Keratinocyte (primary cell): ENCODE measurements around the gene KLHL35. TPM values are rescaled to one million over a fixed set of nuclear protein-coding genes. Genes with fewer than 3 reads are reported as not detected.

Experiments
- DNase-seq: peaks from one replicate; pipeline ENCODE4 v3.0.0-alpha.2; 2011; ENCODE audit warnings: low read depth, missing footprints, low spot score
- FAIRE-seq: peaks from 2 replicates; lab custom pipeline; 2011; peaks lifted over from hg19 to GRCh38; lab: Jason Lieb, UNC
- H2AFZ ChIP-seq: 2 replicates; pipeline ENCODE4 v1.6.0; 2012; ENCODE audit warnings: low read length, control low read depth, inconsistent platforms; ENCODE audit not compliant: control insufficient read depth
- H3K27ac ChIP-seq: 2 replicates; pipeline ENCODE4 v1.5.1; 2011; ENCODE audit warnings: low read length; ENCODE audit not compliant: control insufficient read depth, insufficient read depth
- H3K27me3 ChIP-seq: 3 replicates; pipeline ENCODE4 v1.6.0; 2011; ENCODE audit warnings: low read length; ENCODE audit not compliant: control insufficient read depth, insufficient read depth; ENCODE audit errors: extremely low read depth
- H3K36me3 ChIP-seq, 2 experiments: 2 replicates in 1 of 2; 3 replicates in 1 of 2; pipeline ENCODE4 v1.5.1; 2011; ENCODE audit warnings: low read length in 2 of 2, mild to moderate bottlenecking in 1 of 2; ENCODE audit not compliant: control insufficient read depth in 2 of 2, insufficient read depth in 2 of 2; ENCODE audit errors: extremely low read depth in 1 of 2
- H3K4me1 ChIP-seq: 3 replicates; pipeline ENCODE4 v1.5.1; 2011; ENCODE audit warnings: low read length; ENCODE audit not compliant: control insufficient read depth, insufficient read depth; ENCODE audit errors: extremely low read depth
- H3K4me2 ChIP-seq: 3 replicates; pipeline ENCODE4 v1.6.0; 2011; ENCODE audit warnings: low read depth, low read length; ENCODE audit not compliant: control insufficient read depth, insufficient read depth; ENCODE audit errors: extremely low read depth
- H3K4me3 ChIP-seq, 3 experiments: fragments of 200-600 bp in 1 of 3; sonication (generic) in 1 of 3; 2 replicates in 2 of 3; 3 replicates in 1 of 3; pipeline ENCODE4 v1.5.1; 2011 to 2016; ENCODE audit warnings: low read length in 3 of 3, mild to moderate bottlenecking in 3 of 3, control low read depth in 2 of 3, inconsistent platforms in 1 of 3, low read depth in 1 of 3, mixed read lengths in 1 of 3, mixed run types in 1 of 3, moderate library complexity in 1 of 3; ENCODE audit not compliant: control insufficient read depth in 2 of 3, insufficient read depth in 2 of 3; ENCODE audit errors: extremely low read depth in 1 of 3
- H3K79me2 ChIP-seq: 2 replicates; pipeline ENCODE4 v1.6.0; 2012; ENCODE audit warnings: low read length; ENCODE audit not compliant: control insufficient read depth, insufficient read depth
- H3K9ac ChIP-seq: 3 replicates; pipeline ENCODE4 v1.6.0; 2011; ENCODE audit warnings: low read length; ENCODE audit not compliant: control insufficient read depth, insufficient read depth; ENCODE audit errors: extremely low read depth
- H3K9me1 ChIP-seq: 3 replicates; pipeline ENCODE4 v1.6.0; 2011; ENCODE audit warnings: low read length; ENCODE audit not compliant: control insufficient read depth, insufficient read depth; ENCODE audit errors: extremely low read depth
- H3K9me3 ChIP-seq: 2 replicates; pipeline ENCODE4 v1.5.1; 2012; ENCODE audit warnings: low read depth, low read length; ENCODE audit not compliant: control insufficient read depth
- H4K20me1 ChIP-seq: 3 replicates; pipeline ENCODE4 v1.6.0; 2011; ENCODE audit warnings: low read length; ENCODE audit not compliant: control insufficient read depth, insufficient read depth; ENCODE audit errors: extremely low read depth
- EZH2 ChIP-seq: IDR thresholded peaks from one replicate; pipeline ENCODE4 v1.6.1; 2012; ENCODE audit warnings: inconsistent platforms, mild to moderate bottlenecking, low read length, moderate library complexity
- dilution Hi-C: fragments of 300-500 bp; cut with MboI; formaldehyde crosslinking; loops from one replicate; pipeline ENCODE4 v1.7.0; 2020; ENCODE audit warnings: low sequenced_read_pairs; ENCODE audit not compliant: extremely low pct_ligation_motif_present
- polyA plus RNA-seq, 5 experiments: library from polyadenylated mRNA; depleted of rRNA in 3 of 5; stranded (reverse) in 3 of 5; stranded (forward) in 1 of 5; unstranded in 1 of 5; fragments of >200 nt; gene quantifications; 1 replicate in 1 of 5; 2 replicates in 3 of 5; 3 replicates in 1 of 5; pipeline versions ENCODE4 v1.2.1 to v1.2.3, GENCODE V29; 2011 to 2012; ENCODE audit warnings: missing spikeins in 2 of 5, low read depth in 1 of 5, low replicate concordance in 1 of 5
- TF ChIP-seq, protein P1 (sequence below), 3 experiments: IDR thresholded peaks in 1 of 3; conservative IDR thresholded peaks in 1 of 3; optimal IDR thresholded peaks in 1 of 3; 2 replicates in 2 of 3; 3 replicates in 1 of 3; pipeline versions ENCODE3 to v1.5.1; 2011; ENCODE audit warnings: low read length in 3 of 3, mild to moderate bottlenecking in 3 of 3, moderate library complexity in 2 of 3, control low read depth in 1 of 3, inconsistent platforms in 1 of 3; ENCODE audit not compliant: insufficient read depth in 2 of 3; ENCODE audit errors: extremely low read depth in 1 of 3

The KLHL35 gene
- polyA plus RNA-seq, 1 donor (not counting 4 experiments of a cell fraction or from before 2014, with no cell fraction given), result 0.58 TPM

DNA sequence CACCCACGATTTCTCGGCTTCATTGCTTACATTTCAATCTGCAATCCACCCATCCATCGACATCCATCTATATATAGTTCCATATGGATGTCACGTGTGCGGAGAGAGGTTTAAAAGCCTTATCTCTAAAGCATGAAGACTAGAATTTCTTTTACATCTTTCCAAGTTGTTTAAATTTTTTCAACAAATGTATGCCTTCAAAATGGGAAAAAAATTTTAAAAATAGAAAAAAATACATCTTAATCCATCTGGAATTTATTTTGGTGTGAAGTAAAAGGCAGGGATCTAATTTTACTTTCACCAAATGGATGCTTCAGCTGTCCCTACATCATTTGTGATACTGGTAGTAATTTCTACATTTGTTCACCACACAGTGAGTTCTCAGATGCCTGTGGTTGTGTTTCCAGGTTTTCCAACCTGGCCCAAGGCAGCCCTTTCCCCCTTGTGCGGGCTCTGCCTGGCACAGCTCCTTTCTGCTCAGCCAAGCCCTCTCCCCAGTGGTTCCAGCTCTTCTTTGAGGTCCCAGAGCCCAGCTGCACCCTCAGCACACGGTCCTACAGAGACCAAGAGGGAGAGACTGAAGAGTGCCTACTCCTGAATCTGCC is 37.6 kb upstream of the KLHL35 start:
- Histone ChIP-seq H3K4me2 (no peak overlapping the region), H3K79me2 (no peaks in the 10 kb centered on the region), H2AFZ (no peak overlapping the region), H3K4me1 (peaks cover 17% of the 10 kb centered on the region), H3K9me1 (no peaks in the 10 kb centered on the region), H3K9ac (no peak overlapping the region), H3K27ac (no peak overlapping the region), H3K9me3 (no peaks in the 10 kb centered on the region), H3K36me3 (no peaks in the 10 kb centered on the region), H3K27me3 (no peaks in the 10 kb centered on the region), H4K20me1 (no peaks in the 10 kb centered on the region), H3K4me3 (no peak overlapping the region)
- no peak for TF ChIP-seq EZH2
- TF ChIP-seq, protein P1, sequence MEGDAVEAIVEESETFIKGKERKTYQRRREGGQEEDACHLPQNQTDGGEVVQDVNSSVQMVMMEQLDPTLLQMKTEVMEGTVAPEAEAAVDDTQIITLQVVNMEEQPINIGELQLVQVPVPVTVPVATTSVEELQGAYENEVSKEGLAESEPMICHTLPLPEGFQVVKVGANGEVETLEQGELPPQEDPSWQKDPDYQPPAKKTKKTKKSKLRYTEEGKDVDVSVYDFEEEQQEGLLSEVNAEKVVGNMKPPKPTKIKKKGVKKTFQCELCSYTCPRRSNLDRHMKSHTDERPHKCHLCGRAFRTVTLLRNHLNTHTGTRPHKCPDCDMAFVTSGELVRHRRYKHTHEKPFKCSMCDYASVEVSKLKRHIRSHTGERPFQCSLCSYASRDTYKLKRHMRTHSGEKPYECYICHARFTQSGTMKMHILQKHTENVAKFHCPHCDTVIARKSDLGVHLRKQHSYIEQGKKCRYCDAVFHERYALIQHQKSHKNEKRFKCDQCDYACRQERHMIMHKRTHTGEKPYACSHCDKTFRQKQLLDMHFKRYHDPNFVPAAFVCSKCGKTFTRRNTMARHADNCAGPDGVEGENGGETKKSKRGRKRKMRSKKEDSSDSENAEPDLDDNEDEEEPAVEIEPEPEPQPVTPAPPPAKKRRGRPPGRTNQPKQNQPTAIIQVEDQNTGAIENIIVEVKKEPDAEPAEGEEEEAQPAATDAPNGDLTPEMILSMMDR (optimal IDR thresholded peaks at IDR 0.05 in 1 of 3, IDR thresholded peaks at IDR 0.05 in 1 of 3, conservative IDR thresholded peaks at IDR 0.05 in 1 of 3; ENCODE audit: extremely low read depth in 1 of 3, insufficient read depth in 2 of 3, low read length in 3 of 3), result no peak
- dilution Hi-C loops, result no loop called here
- DNase-seq (no peak), FAIRE-seq (no peak)

DNA sequence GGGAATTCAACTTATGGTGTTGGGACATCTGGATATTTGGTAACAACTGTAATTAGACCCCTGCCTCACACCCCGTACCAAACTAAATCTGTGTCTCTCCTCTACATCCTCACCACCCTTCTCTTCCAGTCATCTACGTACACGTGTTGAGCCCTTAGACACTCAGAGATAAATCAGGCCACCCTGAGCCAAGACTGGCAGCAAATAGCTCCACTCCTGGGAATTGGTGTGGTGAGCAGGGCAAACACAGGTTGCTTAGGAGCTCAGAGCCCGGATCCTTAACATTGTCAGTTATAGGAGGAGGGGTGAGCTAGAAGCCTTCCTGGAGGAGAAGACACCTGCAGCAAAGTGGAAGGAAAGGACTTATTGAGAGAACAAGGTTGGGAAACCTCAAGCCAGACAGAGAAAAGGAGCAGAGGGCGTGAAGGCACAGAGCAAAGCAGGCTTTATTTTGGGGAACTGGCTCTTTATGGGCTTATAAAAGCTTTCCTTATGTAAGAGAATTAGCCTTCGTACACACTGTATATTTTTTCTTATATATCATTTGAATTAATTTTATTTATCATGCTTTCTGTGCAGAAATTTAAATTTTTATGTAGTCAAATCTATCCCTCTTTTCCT is 36.9 kb upstream of the KLHL35 start:
- TF ChIP-seq EZH2, result no peak
- TF ChIP-seq, protein P1 (optimal IDR thresholded peaks at IDR 0.05 in 1 of 3, IDR thresholded peaks at IDR 0.05 in 1 of 3, conservative IDR thresholded peaks at IDR 0.05 in 1 of 3; ENCODE audit: extremely low read depth in 1 of 3, insufficient read depth in 2 of 3, low read length in 3 of 3), result no peak
- Histone ChIP-seq H3K27me3 (no peaks in the 10 kb centered on the region), H3K9me3 (no peaks in the 10 kb centered on the region), H4K20me1 (no peaks in the 10 kb centered on the region), H3K4me1 (peaks cover 17% of the 10 kb centered on the region), H3K36me3 (no peaks in the 10 kb centered on the region), H2AFZ (no peak overlapping the region), H3K27ac (no peak overlapping the region), H3K4me3 (no peak overlapping the region), H3K79me2 (no peaks in the 10 kb centered on the region), H3K9me1 (no peaks in the 10 kb centered on the region), H3K4me2 (no peak overlapping the region), H3K9ac (no peak overlapping the region)
- dilution Hi-C loops, result no loop called here
- DNase-seq (no peak), FAIRE-seq (no peak)
